HG03558 (cell line): ENCODE data around the gene PPARG.

Experiments
- ATAC-seq: cut with Tn5 transposase; IDR thresholded peaks from one replicate; pipeline ENCODE4 v1.9.1; 2021; ENCODE audit warnings: moderate number of reproducible peaks; ENCODE audit not compliant: unreplicated experiment; ENCODE audit errors: extremely low read depth

Gene PPARG

DNA sequence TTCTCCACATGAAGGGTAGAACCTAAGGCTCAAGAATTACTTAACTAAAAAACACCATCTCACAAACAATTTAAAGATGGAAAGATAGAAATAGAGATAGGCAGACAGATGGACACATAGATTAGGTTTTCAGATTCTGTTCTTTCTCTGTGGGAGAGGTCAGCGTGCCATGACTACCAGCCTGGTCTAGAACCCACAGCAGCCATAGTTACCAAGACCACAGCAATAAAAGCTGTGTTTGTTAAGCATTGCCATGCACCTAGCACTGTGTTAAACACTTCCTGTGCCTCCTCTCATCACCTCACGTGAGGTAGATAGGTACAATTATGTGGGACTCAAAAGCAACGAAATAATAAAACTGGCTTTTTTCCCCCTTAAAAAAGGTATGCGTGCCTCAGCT lies 112.3 kb downstream of the PPARG start:
- no peak for ATAC-seq

DNA sequence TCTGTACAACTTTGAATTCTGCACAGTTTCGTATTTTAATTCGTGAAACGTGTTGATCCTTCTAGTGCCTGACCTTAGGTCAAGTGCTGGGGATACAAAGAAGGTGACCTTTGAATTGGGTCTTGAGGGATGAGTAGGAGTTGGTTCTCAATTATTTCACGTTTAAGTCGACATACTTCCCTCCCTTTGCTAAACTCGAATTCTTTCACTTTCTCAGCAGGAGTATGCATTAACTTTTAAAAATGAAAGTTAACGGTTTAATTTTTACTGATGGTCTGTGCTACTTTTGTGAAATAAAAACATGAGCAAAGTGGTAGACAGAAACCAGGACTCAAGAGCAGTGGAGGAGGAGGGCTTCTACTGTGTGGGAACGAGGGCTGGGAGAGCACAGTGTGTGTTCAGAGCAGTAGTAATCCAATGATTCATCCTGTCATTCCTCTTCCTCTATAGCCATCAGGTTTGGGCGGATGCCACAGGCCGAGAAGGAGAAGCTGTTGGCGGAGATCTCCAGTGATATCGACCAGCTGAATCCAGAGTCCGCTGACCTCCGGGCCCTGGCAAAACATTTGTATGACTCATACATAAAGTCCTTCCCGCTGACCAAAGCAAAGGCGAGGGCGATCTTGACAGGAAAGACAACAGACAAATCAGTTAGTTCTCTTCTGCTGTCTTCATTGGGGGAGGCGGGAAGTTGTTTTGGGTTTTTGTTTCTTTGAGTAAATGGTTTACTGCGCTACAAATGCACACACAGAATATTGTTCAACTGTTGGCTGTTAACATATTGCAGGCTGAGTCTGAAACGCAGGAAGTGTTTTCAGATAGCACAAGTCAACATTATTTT lies 116.8 kb downstream of the PPARG start:
- no peak for ATAC-seq

- ATAC-seq = no peak
These were observed 120.3 kb downstream of the PPARG start for GRCh38 chr3:12408984-12409683.

DNA sequence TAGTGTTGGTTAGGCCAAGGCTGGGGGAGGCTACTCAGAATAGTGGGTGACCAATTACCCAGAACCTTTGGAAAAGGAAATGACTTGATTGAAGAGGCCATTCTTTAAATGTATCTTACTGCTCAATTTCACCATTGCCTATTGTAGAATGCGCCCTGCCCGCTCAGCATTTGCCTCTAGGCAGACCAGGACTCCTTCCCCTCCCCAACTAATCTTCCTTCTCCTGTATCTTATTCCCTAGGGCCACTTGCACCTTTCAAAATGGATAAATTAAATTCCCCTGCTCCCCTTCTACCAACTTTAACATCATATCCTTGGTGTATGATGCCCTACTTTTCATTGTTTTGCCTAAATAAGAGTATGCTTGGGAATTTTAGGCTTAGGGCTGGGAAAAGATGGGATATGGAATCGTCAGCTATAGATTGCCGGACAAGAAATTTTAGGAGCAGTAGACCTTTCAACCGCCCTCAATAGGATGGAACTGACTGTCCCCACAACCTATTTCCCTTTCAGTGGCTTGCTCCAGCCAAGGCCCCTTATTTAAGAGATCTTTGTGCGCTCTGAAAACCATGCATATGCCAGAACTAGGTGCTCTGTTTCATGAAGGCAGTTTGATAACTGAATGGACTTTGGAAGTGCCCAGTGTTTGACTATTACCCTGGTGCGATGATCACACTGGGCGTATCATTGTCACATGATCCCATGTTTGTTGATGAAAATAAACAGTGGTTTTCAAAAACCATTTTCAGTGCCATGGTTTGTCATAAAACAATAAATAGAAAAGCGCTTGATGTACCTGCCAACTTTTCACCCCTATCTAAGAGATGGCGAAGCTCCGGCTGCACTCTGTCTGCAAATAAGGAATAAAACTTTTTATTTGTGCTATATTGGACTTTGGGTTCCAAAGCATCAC lies 121.1 kb downstream of the PPARG start:
- no peak for ATAC-seq

DNA sequence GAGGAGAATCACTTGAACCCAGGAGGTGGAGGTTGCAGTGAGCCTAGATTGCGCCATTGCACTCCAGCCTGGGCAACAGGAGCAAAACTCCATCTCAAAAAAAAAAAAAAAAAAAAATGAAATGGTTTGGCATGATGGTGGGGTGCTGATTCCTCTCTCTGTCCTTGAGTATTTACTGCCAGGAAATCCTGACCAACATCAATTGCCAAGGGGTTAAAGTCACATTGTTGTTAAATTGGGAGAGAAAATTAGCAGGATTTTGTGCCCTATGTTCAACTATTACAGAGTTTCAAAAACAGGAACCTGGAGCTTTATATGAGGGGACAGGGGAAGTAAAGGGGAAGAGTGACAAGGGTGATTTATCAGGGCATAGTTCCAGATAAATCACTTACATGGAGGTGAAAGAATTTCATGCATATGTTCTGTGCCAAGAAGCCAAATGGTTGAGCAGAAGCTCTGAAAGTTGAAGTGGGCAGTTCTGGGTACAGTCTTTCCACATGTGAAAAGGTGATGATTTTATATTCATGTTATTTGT lies 124.9 kb downstream of the PPARG start:
- no peak for ATAC-seq

DNA sequence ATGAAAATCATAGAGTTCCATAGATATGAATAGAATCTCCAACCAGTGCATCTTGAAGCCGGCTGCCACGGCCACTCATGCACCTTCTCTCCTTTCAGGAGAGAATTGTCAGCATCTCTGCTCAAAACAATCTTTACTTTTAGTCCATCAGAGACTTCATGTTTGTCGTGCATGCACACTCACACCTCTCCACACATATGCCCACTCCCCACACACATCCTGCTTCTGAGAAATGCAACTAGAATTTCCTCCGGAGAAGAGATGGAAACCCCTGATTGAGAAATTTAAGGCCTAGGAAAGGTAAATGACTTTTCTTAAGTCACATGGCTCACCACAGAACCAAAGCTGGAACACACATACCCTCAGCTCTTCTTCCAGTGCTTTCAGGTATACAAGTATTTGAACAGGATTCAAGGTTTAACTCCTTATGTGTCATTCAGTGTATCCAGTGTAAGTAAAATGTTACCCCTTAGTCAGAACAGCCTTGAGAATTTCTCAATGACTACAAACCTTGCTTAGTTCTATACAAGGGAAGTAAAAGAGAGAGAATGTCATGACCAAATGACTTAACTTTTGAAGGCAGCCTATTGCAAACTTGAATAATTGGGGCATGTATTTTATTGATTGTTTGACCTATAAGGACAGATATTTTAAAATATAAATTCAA lies 126.3 kb downstream of the PPARG start:
- no peak for ATAC-seq

DNA sequence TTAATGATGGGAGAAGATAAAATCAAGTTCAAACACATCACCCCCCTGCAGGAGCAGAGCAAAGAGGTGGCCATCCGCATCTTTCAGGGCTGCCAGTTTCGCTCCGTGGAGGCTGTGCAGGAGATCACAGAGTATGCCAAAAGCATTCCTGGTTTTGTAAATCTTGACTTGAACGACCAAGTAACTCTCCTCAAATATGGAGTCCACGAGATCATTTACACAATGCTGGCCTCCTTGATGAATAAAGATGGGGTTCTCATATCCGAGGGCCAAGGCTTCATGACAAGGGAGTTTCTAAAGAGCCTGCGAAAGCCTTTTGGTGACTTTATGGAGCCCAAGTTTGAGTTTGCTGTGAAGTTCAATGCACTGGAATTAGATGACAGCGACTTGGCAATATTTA lies 127.9 kb downstream of the PPARG start:
- no peak for ATAC-seq

DNA sequence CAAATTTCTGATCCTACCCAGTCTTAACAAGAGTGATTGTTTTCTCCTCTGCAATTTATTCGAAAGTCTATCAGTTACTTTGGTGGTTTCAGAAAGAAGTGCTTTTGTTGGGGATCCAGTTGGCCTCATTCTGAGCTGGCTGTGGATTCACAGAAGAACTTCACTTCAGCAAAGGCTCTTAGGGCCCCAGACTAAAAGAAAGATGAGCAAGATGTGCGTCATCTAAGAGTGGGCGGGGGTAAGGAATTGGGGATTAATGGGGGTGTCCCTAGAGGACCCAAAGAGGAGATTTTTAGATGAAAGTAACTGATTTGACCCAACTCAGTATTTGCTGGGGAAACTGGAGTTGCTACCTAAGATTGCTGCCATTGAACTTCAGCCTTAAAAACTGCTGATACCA lies 131.5 kb downstream of the PPARG start:
- ATAC-seq = no peak

- ATAC-seq = no peak
These were observed 132.3 kb downstream of the PPARG start for GRCh38 chr3:12421132-12421531.

- ATAC-seq = no peak
These were observed 134.3 kb downstream of the PPARG start for GRCh38 chr3:12423131-12423530.

GRCh38 chr3:12423918-12424630 lies 135.2 kb downstream of the PPARG start:
- no peak for ATAC-seq

- no peak for ATAC-seq
These were observed 135.9 kb downstream of the PPARG start for GRCh38 chr3:12424635-12425319.

- ATAC-seq = no peak
These were observed 137.1 kb downstream of the PPARG start for GRCh38 chr3:12425850-12426579.

GRCh38 chr3:12427551-12427950 lies 138.7 kb downstream of the PPARG start:
- no peak for ATAC-seq

DNA sequence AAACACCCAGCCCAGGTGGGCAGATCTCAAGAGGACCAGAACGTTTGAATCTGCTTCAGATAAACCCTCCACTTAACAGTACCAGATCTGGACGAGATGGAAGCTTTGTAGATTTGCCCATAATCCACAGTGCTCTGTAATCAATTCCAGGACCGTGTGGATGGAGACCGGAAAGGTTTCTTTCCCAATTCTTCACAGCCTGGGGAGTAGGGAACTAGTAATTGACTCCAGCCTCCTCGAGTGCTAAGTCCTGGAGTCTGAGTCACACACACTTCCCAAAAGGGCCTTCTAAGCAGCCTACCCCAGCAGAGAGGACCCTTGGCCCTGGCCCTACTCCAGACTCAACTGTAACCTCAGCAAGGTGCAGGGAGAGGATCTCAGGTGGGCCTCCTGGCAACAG lies 139.3 kb downstream of the PPARG start:
- no peak for ATAC-seq

GRCh38 chr3:12430086-12430485 lies 141.2 kb downstream of the PPARG start:
- no peak for ATAC-seq

DNA sequence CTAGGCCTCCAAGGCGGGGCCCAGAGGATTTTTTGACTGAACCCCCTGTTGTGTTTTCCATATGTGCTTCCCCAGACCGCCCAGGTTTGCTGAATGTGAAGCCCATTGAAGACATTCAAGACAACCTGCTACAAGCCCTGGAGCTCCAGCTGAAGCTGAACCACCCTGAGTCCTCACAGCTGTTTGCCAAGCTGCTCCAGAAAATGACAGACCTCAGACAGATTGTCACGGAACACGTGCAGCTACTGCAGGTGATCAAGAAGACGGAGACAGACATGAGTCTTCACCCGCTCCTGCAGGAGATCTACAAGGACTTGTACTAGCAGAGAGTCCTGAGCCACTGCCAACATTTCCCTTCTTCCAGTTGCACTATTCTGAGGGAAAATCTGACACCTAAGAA lies 145.0 kb downstream of the PPARG start:
- no peak for ATAC-seq
